Caco-2 (cell line): ENCODE measurements around the gene TRAPPC2L. TPM values are rescaled to one million over a fixed set of nuclear protein-coding genes. Genes with fewer than 3 reads are reported as not detected.

ENCODE experiments used
- BruUV-seq: library from RNA; stranded (reverse); fragments of 400-500 nt; replicated peaks from 2 replicates; lab custom pipeline; 2021; lab: Mats Ljungman, UMichigan
- CTCF ChIA-PET: fragments of 300-600 bp; sonication (Branson Sonifier 250); formaldehyde crosslinking; loops from one replicate; lab custom pipeline; 2022; ENCODE audit warnings: antibody characterized with exemption; lab: Charles Lee
- POLR2A ChIA-PET: fragments of 300-600 bp; sonication (Branson Sonifier 250); formaldehyde crosslinking; loops from one replicate; lab custom pipeline; 2022; ENCODE audit warnings: antibody characterized with exemption; lab: Charles Lee
- DNase-seq, 2 experiments: peaks; one replicate each; pipeline versions ENCODE4 v3.0.0 to v3.0.0-alpha.2; 2020 to 2022
- H3K27me3 ChIP-seq: replicated peaks from 2 replicates; pipeline ENCODE4 v1.6.0; 2011; ENCODE audit warnings: low read length; ENCODE audit not compliant: control insufficient read depth, insufficient read depth
- H3K36me3 ChIP-seq: 2 replicates; pipeline ENCODE4 v1.5.1; 2011; ENCODE audit warnings: low read length; ENCODE audit not compliant: control insufficient read depth, insufficient read depth
- H3K4me1 ChIP-seq: fragments of 250-450 bp; sonication (Bioruptor Pico); 2 replicates; pipeline ENCODE4 v1.5.1; 2020; ENCODE audit warnings: mild to moderate bottlenecking
- H3K4me3 ChIP-seq: 2 replicates; pipeline ENCODE4 v1.5.1; 2011; ENCODE audit warnings: low read depth, mild to moderate bottlenecking, control low read depth, low read length
- H3K9me3 ChIP-seq: fragments of 250-450 bp; sonication (Bioruptor Pico); 2 replicates; pipeline ENCODE4 v1.5.1; 2020; ENCODE audit warnings: mild to moderate bottlenecking, moderate library complexity
- H3K27ac Mint-ChIP-seq: one replicate; pipeline ENCODE4 v1.8.0; 2022; ENCODE audit warnings: mixed read lengths; ENCODE audit not compliant: unreplicated experiment
- H3K27me3 Mint-ChIP-seq: one replicate; pipeline ENCODE4 v1.8.0; 2022; ENCODE audit warnings: mixed read lengths; ENCODE audit not compliant: insufficient read depth, unreplicated experiment
- H3K36me3 Mint-ChIP-seq: one replicate; pipeline ENCODE4 v1.8.0; 2022; ENCODE audit warnings: mild to moderate bottlenecking, mixed read lengths; ENCODE audit not compliant: insufficient read depth, unreplicated experiment
- H3K4me1 Mint-ChIP-seq: one replicate; pipeline ENCODE4 v1.8.0; 2022; ENCODE audit warnings: low read depth, mixed read lengths; ENCODE audit not compliant: unreplicated experiment
- H3K4me3 Mint-ChIP-seq: one replicate; pipeline ENCODE4 v1.8.0; 2022; ENCODE audit warnings: mild to moderate bottlenecking, moderate library complexity, mixed read lengths; ENCODE audit not compliant: unreplicated experiment
- H3K9me3 Mint-ChIP-seq: one replicate; pipeline ENCODE4 v1.8.0; 2022; ENCODE audit warnings: mixed read lengths; ENCODE audit not compliant: unreplicated experiment
- intact Hi-C: fragments of 100-400 bp; cut with micrococcal nuclease; formaldehyde crosslinking; loops from one replicate; pipeline ENCODE4 v1.10.0; 2022; ENCODE audit not compliant: unreplicated experiment
- total RNA-seq: library from RNA; stranded (reverse); gene quantifications from 2 replicates; pipeline ENCODE4 v1.2.3, GENCODE V29; 2022
- TF ChIP-seq, protein P1 (sequence below), 2 experiments: fragments of 200-600 bp in 1 of 2; IDR thresholded peaks; 1 replicate in 1 of 2; 2 replicates in 1 of 2; pipeline versions ENCODE4 v1.5.1 to v1.8.0; 2011 to 2022; ENCODE audit warnings: antibody characterized with exemption in 1 of 2, control low read depth in 1 of 2, inconsistent platforms in 1 of 2, low read depth in 1 of 2, low read length in 1 of 2, mild to moderate bottlenecking in 1 of 2, moderate library complexity in 1 of 2; ENCODE audit not compliant: insufficient read depth in 1 of 2, severe bottlenecking in 1 of 2, unreplicated experiment in 1 of 2

The TRAPPC2L gene
- total RNA-seq, 1 experiment from 2014 or later = 179 TPM

DNA sequence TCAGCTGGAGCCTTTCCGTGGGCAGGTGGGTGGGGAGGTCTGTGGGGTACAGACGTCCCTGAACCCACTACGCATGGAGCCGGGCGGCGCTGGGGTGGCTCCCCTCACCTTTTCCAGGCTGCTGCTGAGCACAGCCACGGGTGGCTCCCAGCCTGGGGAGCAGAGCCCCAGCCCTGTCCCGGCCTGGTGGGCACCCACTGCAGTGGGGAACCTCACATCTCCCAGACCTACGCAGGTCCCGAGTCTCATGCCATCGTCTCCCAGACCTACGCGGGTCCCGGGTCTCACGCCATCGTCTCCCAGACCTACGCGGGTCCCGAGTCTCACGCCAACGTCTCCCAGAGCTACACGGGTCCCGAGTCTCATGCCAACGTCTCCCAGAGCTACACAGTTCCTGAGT lies 28.2 kb upstream of the TRAPPC2L start:
- H3K4me3 ChIP-seq = no peak overlapping the region
- H3K27me3 Mint-ChIP-seq = no peaks in the 10 kb centered on the region
- no peaks in the 10 kb centered on the region for H3K9me3 Mint-ChIP-seq
- TF ChIP-seq, protein P1, sequence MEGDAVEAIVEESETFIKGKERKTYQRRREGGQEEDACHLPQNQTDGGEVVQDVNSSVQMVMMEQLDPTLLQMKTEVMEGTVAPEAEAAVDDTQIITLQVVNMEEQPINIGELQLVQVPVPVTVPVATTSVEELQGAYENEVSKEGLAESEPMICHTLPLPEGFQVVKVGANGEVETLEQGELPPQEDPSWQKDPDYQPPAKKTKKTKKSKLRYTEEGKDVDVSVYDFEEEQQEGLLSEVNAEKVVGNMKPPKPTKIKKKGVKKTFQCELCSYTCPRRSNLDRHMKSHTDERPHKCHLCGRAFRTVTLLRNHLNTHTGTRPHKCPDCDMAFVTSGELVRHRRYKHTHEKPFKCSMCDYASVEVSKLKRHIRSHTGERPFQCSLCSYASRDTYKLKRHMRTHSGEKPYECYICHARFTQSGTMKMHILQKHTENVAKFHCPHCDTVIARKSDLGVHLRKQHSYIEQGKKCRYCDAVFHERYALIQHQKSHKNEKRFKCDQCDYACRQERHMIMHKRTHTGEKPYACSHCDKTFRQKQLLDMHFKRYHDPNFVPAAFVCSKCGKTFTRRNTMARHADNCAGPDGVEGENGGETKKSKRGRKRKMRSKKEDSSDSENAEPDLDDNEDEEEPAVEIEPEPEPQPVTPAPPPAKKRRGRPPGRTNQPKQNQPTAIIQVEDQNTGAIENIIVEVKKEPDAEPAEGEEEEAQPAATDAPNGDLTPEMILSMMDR (IDR thresholded peaks at IDR 0.05; ENCODE audit: insufficient read depth in 1 of 2, low read depth in 1 of 2, low read length in 1 of 2, severe bottlenecking in 1 of 2, unreplicated experiment in 1 of 2) = no peak
- BruUV-seq = no TSS peak
- H3K27ac Mint-ChIP-seq = no peak overlapping the region
- ChIA-PET CTCF (no interaction called here), POLR2A (no interaction called here)
- no peak for DNase-seq
- intact Hi-C loops = no loop called here
- H3K4me3 Mint-ChIP-seq = no peak overlapping the region
- no peaks in the 10 kb centered on the region for H3K4me1 ChIP-seq
- no peaks in the 10 kb centered on the region for H3K9me3 ChIP-seq
- no peaks in the 10 kb centered on the region for H3K27me3 ChIP-seq
- no peaks in the 10 kb centered on the region for H3K4me1 Mint-ChIP-seq
- H3K36me3 Mint-ChIP-seq = peaks cover 12% of the 10 kb centered on the region
- H3K36me3 ChIP-seq = no peaks in the 10 kb centered on the region; the same call in none of the 2 replicates

DNA sequence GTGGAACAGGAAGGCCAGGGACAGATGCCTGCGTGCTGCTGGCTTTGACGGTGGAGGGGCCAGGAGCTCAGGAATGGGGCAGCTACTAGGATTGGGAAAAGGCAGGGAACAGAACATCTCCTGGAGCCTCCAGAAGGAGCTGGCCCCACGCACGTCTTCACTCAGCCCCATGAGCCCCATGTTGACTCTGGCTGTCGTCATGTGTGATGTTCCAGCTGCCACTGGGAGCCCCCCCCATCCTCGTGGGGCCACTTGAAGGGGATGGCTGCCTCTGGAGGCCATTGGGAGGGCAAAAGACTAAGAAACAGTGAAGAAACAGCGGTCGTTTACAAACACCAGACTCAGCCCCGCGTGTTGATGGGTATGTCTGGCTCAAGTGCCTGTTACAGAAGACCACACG lies 26.7 kb upstream of the TRAPPC2L start:
- Histone ChIP-seq H3K9me3 (no peaks in the 10 kb centered on the region), H3K27me3 (no peaks in the 10 kb centered on the region), H3K4me1 (no peaks in the 10 kb centered on the region), H3K4me3 (no peak overlapping the region), H3K36me3 (no peaks in the 10 kb centered on the region; the same call in 1 of the 2 replicates)
- BruUV-seq = no TSS peak
- TF ChIP-seq, protein P1 (IDR thresholded peaks at IDR 0.05; ENCODE audit: insufficient read depth in 1 of 2, low read depth in 1 of 2, low read length in 1 of 2, severe bottlenecking in 1 of 2, unreplicated experiment in 1 of 2) = no peak
- H3K4me3 Mint-ChIP-seq = no peak overlapping the region
- intact Hi-C loops = no loop called here
- no peak overlapping the region for H3K27ac Mint-ChIP-seq
- ChIA-PET CTCF (interaction anchor here (0.8 kb wide), 1 partner anchor 93 kb away, joined by 4 read pairs; no protein-coding TSS in a partner anchor), POLR2A (no interaction called here)
- H3K36me3 Mint-ChIP-seq = peaks cover 12% of the 10 kb centered on the region
- no peaks in the 10 kb centered on the region for H3K9me3 Mint-ChIP-seq
- DNase-seq = no peak
- no peaks in the 10 kb centered on the region for H3K27me3 Mint-ChIP-seq
- no peaks in the 10 kb centered on the region for H3K4me1 Mint-ChIP-seq

DNA sequence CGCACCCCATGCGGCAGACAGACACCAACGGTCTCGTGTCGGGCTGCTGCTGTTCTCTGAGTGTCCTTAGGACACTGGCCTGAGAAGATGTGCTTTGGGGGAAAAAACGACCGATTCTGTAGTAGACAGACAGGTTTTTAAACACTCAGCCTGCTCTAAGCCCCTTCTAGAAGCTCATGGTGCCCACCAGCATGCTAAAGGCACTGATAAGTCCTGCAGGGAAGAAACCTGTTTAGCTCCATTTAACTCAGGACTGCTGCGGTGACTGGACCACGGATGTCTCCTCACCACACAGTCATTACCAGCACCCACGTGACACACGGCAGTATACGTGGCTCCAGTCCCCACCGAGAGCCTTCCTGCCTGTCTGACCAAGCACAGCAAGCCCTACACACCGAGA lies 26.1 kb upstream of the TRAPPC2L start:
- H3K4me1 Mint-ChIP-seq = no peaks in the 10 kb centered on the region
- DNase-seq = no peak
- no peaks in the 10 kb centered on the region for H3K27me3 Mint-ChIP-seq
- Histone ChIP-seq H3K27me3 (no peaks in the 10 kb centered on the region), H3K36me3 (no peaks in the 10 kb centered on the region; the same call in 1 of the 2 replicates), H3K4me1 (no peaks in the 10 kb centered on the region), H3K4me3 (no peak overlapping the region), H3K9me3 (no peaks in the 10 kb centered on the region)
- TF ChIP-seq, protein P1 (IDR thresholded peaks at IDR 0.05; ENCODE audit: insufficient read depth in 1 of 2, low read depth in 1 of 2, low read length in 1 of 2, severe bottlenecking in 1 of 2, unreplicated experiment in 1 of 2) = no peak
- H3K36me3 Mint-ChIP-seq = peaks cover 9% of the 10 kb centered on the region
- ChIA-PET CTCF (interaction anchor here (0.8 kb wide), 1 partner anchor 93 kb away, joined by 4 read pairs; no protein-coding TSS in a partner anchor), POLR2A (no interaction called here)
- H3K4me3 Mint-ChIP-seq = no peak overlapping the region
- H3K27ac Mint-ChIP-seq = no peak overlapping the region
- no peaks in the 10 kb centered on the region for H3K9me3 Mint-ChIP-seq
- intact Hi-C loops = no loop called here
- BruUV-seq = no TSS peak
